ENCODE measurements around the gene PCDH9. TPM values are rescaled to one million over a fixed set of nuclear protein-coding genes. Genes with fewer than 3 reads are reported as not detected.

Gene PCDH9
- total RNA-seq, 1 donor from 2014 or later, result 1.7 TPM

GRCh38 chr13:67152085-67152484 is 78.1 kb downstream of the PCDH9 start:
- Mint-ChIP-seq H3K27me3 (no peaks in the 10 kb centered on the region), H3K27ac (no peak overlapping the region)

GRCh38 chr13:67151652-67152051 is 78.5 kb downstream of the PCDH9 start:
- Mint-ChIP-seq H3K36me3 (ENCODE audit: insufficient read depth) (no peaks in the 10 kb centered on the region), H3K4me1 (ENCODE audit: low read depth) (peaks cover 13% of the 10 kb centered on the region), H3K27me3 (no peaks in the 10 kb centered on the region), H3K4me3 (ENCODE audit: low read depth) (no peak overlapping the region), H3K9me3 (ENCODE audit: low read depth) (no peaks in the 10 kb centered on the region), H3K27ac (no peak overlapping the region)
- no peak for TF ChIP-seq CTCF (IDR thresholded peaks at IDR 0.05; ENCODE audit: unreplicated experiment)
- DNase-seq (ENCODE audit: low spot score, unreplicated experiment), result no peak

More at GRCh38 chr13:67152085-67152484, 78.1 kb downstream of the PCDH9 start:
- Mint-ChIP-seq H3K36me3 (ENCODE audit: insufficient read depth) (no peaks in the 10 kb centered on the region), H3K4me3 (ENCODE audit: low read depth) (no peak overlapping the region), H3K9me3 (ENCODE audit: low read depth) (no peaks in the 10 kb centered on the region), H3K4me1 (ENCODE audit: low read depth) (peaks cover 10% of the 10 kb centered on the region)
- no peak for DNase-seq (ENCODE audit: low spot score, unreplicated experiment)
- TF ChIP-seq CTCF (IDR thresholded peaks at IDR 0.05; ENCODE audit: unreplicated experiment), result no peak

- no peak for DNase-seq (ENCODE audit: low spot score, unreplicated experiment)
- Mint-ChIP-seq H3K4me1 (ENCODE audit: low read depth) (peaks cover 13% of the 10 kb centered on the region), H3K9me3 (ENCODE audit: low read depth) (no peaks in the 10 kb centered on the region), H3K27me3 (no peaks in the 10 kb centered on the region), H3K36me3 (ENCODE audit: insufficient read depth) (no peaks in the 10 kb centered on the region), H3K4me3 (ENCODE audit: low read depth) (no peak overlapping the region), H3K27ac (no peak overlapping the region)
- no peak for TF ChIP-seq CTCF (IDR thresholded peaks at IDR 0.05; ENCODE audit: unreplicated experiment)
Measured at GRCh38 chr13:67150608-67151007, 79.5 kb downstream of the PCDH9 start.

- peaks cover 2% of the 10 kb centered on the region for H3K27me3 Mint-ChIP-seq
- H3K4me1 Mint-ChIP-seq (ENCODE audit: low read depth), result peaks cover 13% of the 10 kb centered on the region
- H3K4me3 Mint-ChIP-seq (ENCODE audit: low read depth), result no peak overlapping the region
- H3K36me3 Mint-ChIP-seq (ENCODE audit: insufficient read depth), result no peaks in the 10 kb centered on the region
- H3K27ac Mint-ChIP-seq, result peak overlapping the region; percentile 19
- no peak for TF ChIP-seq CTCF (IDR thresholded peaks at IDR 0.05; ENCODE audit: unreplicated experiment)
- no peaks in the 10 kb centered on the region for H3K9me3 Mint-ChIP-seq (ENCODE audit: low read depth)
- no peak for DNase-seq (ENCODE audit: low spot score, unreplicated experiment)
Measured at GRCh38 chr13:67148161-67148571, 82.0 kb downstream of the PCDH9 start.

GRCh38 chr13:67147342-67148133 is 82.6 kb downstream of the PCDH9 start:
- H3K27ac Mint-ChIP-seq, result peak overlapping the region; percentile 76

More at GRCh38 chr13:67147342-67148133, 82.6 kb downstream of the PCDH9 start:
- no peak for DNase-seq (ENCODE audit: low spot score, unreplicated experiment)
- peaks cover 13% of the 10 kb centered on the region for H3K4me1 Mint-ChIP-seq (ENCODE audit: low read depth)
- H3K36me3 Mint-ChIP-seq (ENCODE audit: insufficient read depth), result no peaks in the 10 kb centered on the region
- H3K9me3 Mint-ChIP-seq (ENCODE audit: low read depth), result no peaks in the 10 kb centered on the region
- no peak for TF ChIP-seq CTCF (IDR thresholded peaks at IDR 0.05; ENCODE audit: unreplicated experiment)
- peaks cover 2% of the 10 kb centered on the region for H3K27me3 Mint-ChIP-seq
- no peak overlapping the region for H3K4me3 Mint-ChIP-seq (ENCODE audit: low read depth)
